K562 (cell line): ENCODE results near the gene OGN. TPM values are rescaled to one million over a fixed set of nuclear protein-coding genes. Genes with fewer than 3 reads are reported as not detected.

ENCODE experiments used
- ATAC-seq: fragments of 200-7000 bp; cut with Tn5 transposase; 3 replicates; pipeline ENCODE4 v1.9.1; 2020; ENCODE audit warnings: moderate library complexity
- BruUV-seq: library from RNA; stranded (reverse); fragments of 400-500 nt; replicated peaks from 2 replicates; lab custom pipeline; 2021; lab: Mats Ljungman, UMichigan
- CTCF ChIA-PET: fragments of 300-600 bp; formaldehyde crosslinking; extraction: SDS; loops from one replicate; lab custom pipeline; 2021; ENCODE audit warnings: low intra/inter-chr PET ratio; lab: Yijun Ruan, JAX
- POLR2A ChIA-PET: fragments of 300-600, 350-650 bp; sonication (Branson Sonifier 250); formaldehyde crosslinking; extraction: SDS; loops from one replicate; lab custom pipeline; 2021; ENCODE audit warnings: antibody characterized with exemption, inconsistent platforms; lab: Yijun Ruan, JAX
- DNase-seq, 4 experiments: peaks; one replicate each; pipeline versions ENCODE4 v3.0.0 to v3.0.0-alpha.2; 2011 to 2018; ENCODE audit warnings: low spot score in 3 of 4, mixed read lengths in 3 of 4; ENCODE audit errors: extremely low read depth in 1 of 4
- FAIRE-seq: peaks from 2 replicates; lab custom pipeline; 2011; peaks lifted over from hg19 to GRCh38; lab: Jason Lieb, UNC
- H2AFZ ChIP-seq: 2 replicates; pipeline ENCODE4 v1.6.0; 2011; ENCODE audit warnings: low read depth, low read length, control low read depth, inconsistent platforms
- H3K27ac ChIP-seq: fragments of 200-600 bp; 3 replicates; pipeline ENCODE4 v1.8.0; 2011; ENCODE audit warnings: low read depth, mild to moderate bottlenecking, control low read depth, inconsistent platforms, low read length, moderate library complexity, mixed read lengths; ENCODE audit errors: extremely low read depth
- H3K27me3 ChIP-seq, 2 experiments: fragments of 300-600 bp in 1 of 2; 2 replicates in 1 of 2; 3 replicates in 1 of 2; pipeline versions ENCODE4 v1.6.0 to v1.8.0; 2011; ENCODE audit warnings: inconsistent platforms in 2 of 2, low read length in 2 of 2, mild to moderate bottlenecking in 1 of 2, mixed read lengths in 1 of 2, moderate library complexity in 1 of 2; ENCODE audit not compliant: control insufficient read depth in 2 of 2, insufficient read depth in 2 of 2
- H3K36me3 ChIP-seq: fragments of 300-600 bp; 3 replicates; pipeline ENCODE4 v1.8.0; 2011; ENCODE audit warnings: mild to moderate bottlenecking, low read length, inconsistent platforms; ENCODE audit not compliant: control insufficient read depth, insufficient read depth
- H3K4me1 ChIP-seq, 2 experiments: fragments of 200-600 bp in 1 of 2; replicated peaks in 1 of 2; 2 replicates in 1 of 2; 3 replicates in 1 of 2; pipeline versions ENCODE4 v1.5.1 to v1.8.0; 2011; ENCODE audit warnings: inconsistent platforms in 2 of 2, low read length in 2 of 2, mild to moderate bottlenecking in 1 of 2, mixed read lengths in 1 of 2, moderate library complexity in 1 of 2; ENCODE audit not compliant: control insufficient read depth in 2 of 2, insufficient read depth in 2 of 2
- H3K4me2 ChIP-seq: 2 replicates; pipeline ENCODE4 v1.6.1; 2011; ENCODE audit warnings: low read length, control low read depth, inconsistent platforms, mixed read lengths; ENCODE audit not compliant: insufficient read depth
- H3K4me3 ChIP-seq: fragments of 200-600 bp; sonication (generic), shearing (Covaris generic); 2 replicates; pipeline ENCODE4 v1.5.1; 2016; ENCODE audit warnings: control low read depth, inconsistent platforms
- H3K79me2 ChIP-seq: fragments of 200-600 bp; 3 replicates; pipeline ENCODE4 v1.8.0; 2011; ENCODE audit warnings: low read length, inconsistent platforms; ENCODE audit not compliant: control insufficient read depth, insufficient read depth
- H3K9ac ChIP-seq, 2 experiments: 2 replicates each; pipeline versions ENCODE4 v1.6.0 to v1.6.1; 2011; ENCODE audit warnings: low read depth in 2 of 2, low read length in 2 of 2, control low read depth in 1 of 2, inconsistent platforms in 1 of 2, mild to moderate bottlenecking in 1 of 2, mixed read lengths in 1 of 2; ENCODE audit not compliant: insufficient read depth in 1 of 2
- H3K9me1 ChIP-seq: one replicate; pipeline ENCODE4 v1.6.0; 2011; ENCODE audit warnings: inconsistent platforms, mild to moderate bottlenecking, low read length, moderate library complexity; ENCODE audit not compliant: control insufficient read depth, insufficient read depth
- H3K9me3 ChIP-seq: replicated peaks from 2 replicates; pipeline ENCODE4 v1.5.1; 2011; ENCODE audit warnings: low read depth, low read length, inconsistent platforms; ENCODE audit not compliant: control insufficient read depth, insufficient read depth
- H4K20me1 ChIP-seq: replicated peaks from 2 replicates; pipeline ENCODE4 v1.6.1; 2011; ENCODE audit warnings: low read length, inconsistent platforms, mixed read lengths; ENCODE audit not compliant: control insufficient read depth, insufficient read depth
- HDAC1 ChIP-seq, 2 experiments: fragments of 450-650 bp; IDR thresholded peaks; 2 replicates each; pipeline ENCODE4 v1.6.1; 2016 to 2017; ENCODE audit warnings: inconsistent platforms in 1 of 2, mild to moderate bottlenecking in 1 of 2, moderate library complexity in 1 of 2
- HNRNPL ChIP-seq: fragments of 200-400 bp; formaldehyde crosslinking; IDR thresholded peaks from 2 replicates; pipeline ENCODE4 v1.6.1; 2017; ENCODE audit warnings: low read depth, mild to moderate bottlenecking, low read length
- RCOR1 ChIP-seq, 2 experiments: IDR thresholded peaks; 2 replicates each; pipeline ENCODE4 v1.6.1; 2012; ENCODE audit warnings: low read depth in 2 of 2, low read length in 2 of 2, borderline replicate concordance in 1 of 2, improper control_type of control experiment in 1 of 2
- ZNF316 ChIP-seq: fragments of 450-650 bp; IDR thresholded peaks from 2 replicates; pipeline ENCODE4 v1.6.1; 2016
- in situ Hi-C: fragments of 300-500 bp; cut with MboI; formaldehyde crosslinking; loops from 4 replicates; pipeline ENCODE4 v1.15.0; 2018; ENCODE audit warnings: inconsistent platforms, mixed read lengths
- intact Hi-C: fragments of 100-400 bp; cut with micrococcal nuclease; formaldehyde crosslinking; loops from 2 replicates; pipeline ENCODE4 v1.14.2; 2022
- polyA plus RNA-seq, 8 experiments: library from polyadenylated mRNA; depleted of rRNA in 4 of 8; stranded (reverse) in 5 of 8; unstranded in 3 of 8; fragments of >200 nt; fragmentation: Nextera tagmentation in 2 of 8; fragmentation: Illumina TruSeq in 1 of 8; extraction: Ambion mirVana in 2 of 8; extraction: Trizol in 1 of 8; gene quantifications; 2 replicates each; pipeline versions ENCODE4 v1.2.1 to v1.2.3, GENCODE V29; 2011 to 2014; ENCODE audit warnings: inconsistent platforms in 1 of 8, missing spikeins in 1 of 8
- total RNA-seq, 7 experiments: library from RNA; depleted of rRNA in 6 of 7; stranded (reverse); fragments of >200 nt in 6 of 7; fragmentation: Illumina TruSeq in 2 of 7; extraction: Trizol in 2 of 7; gene quantifications; 2 replicates each; pipeline versions ENCODE4 v1.2.1 to v1.2.3, GENCODE V29; 2011 to 2021; ENCODE audit warnings: low replicate concordance in 1 of 7
- TF ChIP-seq, protein P1 (sequence below): fragments of 250-450 bp; sonication (Bioruptor Pico); IDR thresholded peaks from 2 replicates; pipeline ENCODE4 v1.5.0; 2020; ENCODE audit warnings: mild to moderate bottlenecking

OGN gene
- total and polyA plus RNA-seq, 9 of the 15 experiments (the other 6 are each of a cell fraction or from before 2014, with no cell fraction given): 0.07 to 0.17 TPM; not detected in 7

- TF ChIP-seq, protein P1, sequence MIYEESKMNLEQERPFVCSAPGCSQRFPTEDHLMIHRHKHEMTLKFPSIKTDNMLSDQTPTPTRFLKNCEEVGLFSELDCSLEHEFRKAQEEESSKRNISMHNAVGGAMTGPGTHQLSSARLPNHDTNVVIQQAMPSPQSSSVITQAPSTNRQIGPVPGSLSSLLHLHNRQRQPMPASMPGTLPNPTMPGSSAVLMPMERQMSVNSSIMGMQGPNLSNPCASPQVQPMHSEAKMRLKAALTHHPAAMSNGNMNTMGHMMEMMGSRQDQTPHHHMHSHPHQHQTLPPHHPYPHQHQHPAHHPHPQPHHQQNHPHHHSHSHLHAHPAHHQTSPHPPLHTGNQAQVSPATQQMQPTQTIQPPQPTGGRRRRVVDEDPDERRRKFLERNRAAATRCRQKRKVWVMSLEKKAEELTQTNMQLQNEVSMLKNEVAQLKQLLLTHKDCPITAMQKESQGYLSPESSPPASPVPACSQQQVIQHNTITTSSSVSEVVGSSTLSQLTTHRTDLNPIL: no peak
- TF ChIP-seq HNRNPL: no peak
- TF ChIP-seq, all 486 proteins: peak for 0
These were observed 54.3 kb downstream of the OGN start (continued) for GRCh38 chr9:92349771-92350739.

- no peak for DNase-seq
- in situ Hi-C loops: no loop called here
- Histone ChIP-seq H3K9me3 (no peaks in the 10 kb centered on the region), H3K4me1 (no peaks in the 10 kb centered on the region), H4K20me1 (no peaks in the 10 kb centered on the region), H3K79me2 (no peaks in the 10 kb centered on the region), H2AFZ (no peak overlapping the region), H3K4me2 (no peak overlapping the region), H3K9ac (no peak overlapping the region), H3K9me1 (no peaks in the 10 kb centered on the region), H3K36me3 (peaks cover 19% of the 10 kb centered on the region; the same call in 2 of the 3 replicates), H3K27ac (no peak overlapping the region), H3K4me3 (no peak overlapping the region), H3K27me3 (no peaks in the 10 kb centered on the region)
- FAIRE-seq: no peak
- intact Hi-C loops: no loop called here
- no TSS peak for BruUV-seq
- no peak for ATAC-seq
- ChIA-PET CTCF (no interaction called here), POLR2A (interaction anchor here (0.6 kb wide), 1 partner anchor 399 kb away, joined by 3 read pairs; no protein-coding TSS in a partner anchor)
- TF ChIP-seq HDAC1 (IDR thresholded peaks at IDR 0.05): no peak
- TF ChIP-seq ZNF316: peak; percentile 38; the same call in 1 of the 2 replicates
- TF ChIP-seq RCOR1 (IDR thresholded peaks at IDR 0.05; ENCODE audit: borderline replicate concordance in 1 of 2, low read depth in 2 of 2, low read length in 2 of 2): no peak
These were observed 58.8 kb downstream of the OGN start for GRCh38 chr9:92345582-92345981.
